COLO829 (cell line): Measurements from ENCODE around the gene DMPK.
A peak's percentile ranks its signal among the peaks of the same experiment; 100 is the strongest.
"Not testable (repeated sequence)": the region's sequence is repeated elsewhere in the genome, so short reads cannot be mapped to it uniquely, and the experiment has no call there.

Experiments used
- DNase-seq: peaks from one replicate; pipeline ENCODE4 v3.0.0; 2012; ENCODE audit warnings: low spot score

DMPK gene

DNA sequence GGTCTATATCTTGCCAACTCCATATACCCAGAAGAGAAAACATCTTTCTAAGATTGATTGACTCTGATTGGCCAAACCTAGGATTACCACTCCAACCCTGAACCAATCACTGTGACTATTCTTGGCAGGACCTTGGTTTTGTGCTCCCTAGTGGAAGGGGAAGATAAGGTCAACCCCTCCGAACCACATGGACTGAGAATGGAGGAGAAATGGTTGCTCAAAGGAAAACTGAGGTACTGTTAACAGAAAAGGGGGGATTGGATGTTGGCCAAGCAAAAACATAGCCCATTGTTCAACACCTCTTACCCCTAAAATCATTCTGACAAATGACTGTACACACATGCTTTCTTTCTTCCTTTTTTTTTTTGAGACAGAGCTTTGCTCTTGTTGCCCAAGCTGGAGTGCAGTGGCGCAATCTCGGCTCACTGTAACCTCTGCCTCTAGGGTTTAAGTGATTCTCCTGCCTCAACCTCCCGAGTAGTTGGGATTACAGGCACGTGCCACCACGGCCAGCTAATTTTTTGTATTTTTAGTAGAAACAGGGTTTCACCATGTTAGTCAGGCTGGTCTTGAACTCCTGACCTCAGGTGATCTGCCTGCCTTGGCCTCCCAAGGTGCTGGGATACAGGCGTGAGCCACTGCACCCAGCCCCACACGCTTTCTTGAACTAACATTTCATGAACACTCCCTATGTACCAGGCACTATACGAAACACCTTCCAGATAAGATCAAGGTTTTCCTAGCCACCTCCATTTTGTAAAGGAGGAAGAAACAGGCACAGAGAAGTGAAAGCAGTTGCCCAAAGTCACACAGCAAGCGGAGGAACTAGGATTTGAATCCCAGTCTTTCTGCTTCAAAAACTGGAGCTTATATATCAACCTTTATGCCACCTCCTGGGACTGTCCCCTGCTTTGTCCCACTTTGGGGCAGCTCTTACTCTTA lies 42.5 kb downstream of the DMPK start:
- no peak for DNase-seq

DNA sequence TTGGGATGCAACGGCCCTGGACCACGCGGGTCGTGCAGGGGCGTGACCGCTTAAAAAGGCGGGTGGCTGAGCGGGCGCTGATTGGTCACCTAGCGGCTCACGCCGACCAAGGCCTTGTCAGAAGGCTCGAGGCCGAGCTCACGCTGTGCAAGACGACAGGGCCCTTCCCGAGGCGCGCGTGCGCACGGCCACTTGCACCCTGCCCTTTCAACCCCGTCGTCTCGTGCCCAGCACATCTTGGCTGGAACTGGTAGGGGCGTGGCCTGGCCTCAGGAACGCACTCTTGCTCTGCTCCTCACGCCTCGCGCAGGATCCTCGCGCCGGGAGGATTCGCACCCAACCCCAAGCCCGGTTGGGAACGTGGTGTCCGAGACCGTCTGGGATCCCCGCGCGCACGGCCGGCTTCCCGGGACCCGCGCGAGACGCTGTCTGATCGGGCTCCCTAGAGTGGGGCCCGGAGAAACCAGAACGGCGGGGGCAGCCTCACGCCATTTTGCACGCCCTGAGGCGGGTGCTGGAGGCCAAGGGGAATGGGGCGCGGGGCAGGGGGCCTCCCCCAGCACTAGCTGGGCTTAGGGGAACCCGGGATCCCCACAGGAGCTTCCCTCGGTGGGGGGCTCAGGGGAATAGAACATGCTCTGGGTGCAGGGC lies 49.0 kb downstream of the DMPK start, which contains the start of gene MEIOSIN:
Gene MEIOSIN (plus strand): TSS at position 280 of the 651 bp plus-strand sequence. CDS start 1,938 bp downstream, outside the sequence.
- no peak for DNase-seq

DNA sequence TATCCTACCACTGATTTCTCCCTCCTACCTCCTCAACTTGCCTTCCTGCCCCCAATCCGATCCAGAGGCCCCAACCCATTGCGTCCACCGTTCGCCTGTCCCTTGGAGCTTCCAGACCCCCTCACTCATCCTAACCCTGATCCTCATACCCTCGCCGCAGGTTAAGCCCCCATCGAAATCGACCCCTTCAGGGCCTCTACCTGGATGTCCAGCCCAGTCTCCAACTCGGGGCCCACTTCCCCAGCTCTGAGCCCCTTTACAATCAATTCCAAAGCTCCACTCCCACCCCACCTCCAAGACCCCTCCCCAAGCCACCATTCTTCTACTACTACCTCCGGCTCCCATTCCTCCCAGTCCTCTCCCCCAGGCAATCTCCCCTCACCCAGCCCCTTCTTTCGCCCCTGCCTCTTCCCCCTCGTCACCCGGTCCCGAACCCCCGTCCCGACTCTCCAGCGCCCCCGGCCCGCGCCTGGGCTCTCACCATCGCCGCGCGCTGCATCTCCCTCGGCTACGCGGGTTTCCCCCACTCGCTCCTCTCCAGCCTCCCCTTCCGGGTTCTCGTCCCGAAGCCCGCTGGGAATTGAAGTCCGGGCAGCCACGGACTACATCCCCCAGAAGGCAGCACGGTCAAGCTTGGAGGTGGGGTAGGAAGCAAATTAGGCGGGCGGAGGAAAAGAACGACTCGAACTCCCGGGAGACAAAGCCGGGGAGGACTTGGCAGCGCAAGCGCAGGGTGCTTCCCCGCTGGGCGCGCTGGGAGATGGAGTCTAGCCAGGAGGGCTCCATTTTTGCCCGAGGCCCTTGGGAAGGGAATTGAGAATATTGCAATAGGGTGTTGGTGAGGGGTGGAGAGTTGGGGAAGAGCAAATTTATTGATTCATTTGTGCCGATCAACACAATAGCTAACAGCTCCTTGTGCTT lies 51.7 kb downstream of the DMPK start, which contains the start of gene FBXO46:
Gene FBXO46 (minus strand): TSS at position 529 of the 921 bp plus-strand sequence. CDS start 17,401 bp downstream, outside the sequence.
- DNase-seq, result peak; percentile 98

DNA sequence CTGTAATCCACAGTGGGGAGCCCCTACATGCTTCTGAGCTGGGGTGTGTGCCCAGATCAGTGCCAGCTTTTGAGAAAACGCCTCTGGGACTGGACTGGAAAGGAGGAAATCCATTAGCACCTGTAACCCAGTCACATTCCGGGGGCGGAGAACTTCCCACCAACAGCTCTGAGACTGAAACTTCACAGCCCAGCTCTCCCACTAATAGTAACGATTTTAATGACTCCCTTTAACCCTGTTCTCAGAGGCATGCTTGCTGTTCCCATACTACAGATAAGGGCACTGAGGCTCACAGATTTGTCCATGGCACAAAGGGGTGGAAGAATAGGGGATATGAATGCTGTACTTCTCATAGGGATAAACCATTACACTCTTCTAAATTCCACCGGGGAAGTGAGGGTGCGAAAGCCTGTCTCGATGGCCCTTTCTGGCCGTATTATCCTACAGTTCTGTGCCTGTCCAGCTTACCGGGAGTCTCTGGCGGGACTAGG lies 52.4 kb downstream of the DMPK start:
- DNase-seq, result no peak

DNA sequence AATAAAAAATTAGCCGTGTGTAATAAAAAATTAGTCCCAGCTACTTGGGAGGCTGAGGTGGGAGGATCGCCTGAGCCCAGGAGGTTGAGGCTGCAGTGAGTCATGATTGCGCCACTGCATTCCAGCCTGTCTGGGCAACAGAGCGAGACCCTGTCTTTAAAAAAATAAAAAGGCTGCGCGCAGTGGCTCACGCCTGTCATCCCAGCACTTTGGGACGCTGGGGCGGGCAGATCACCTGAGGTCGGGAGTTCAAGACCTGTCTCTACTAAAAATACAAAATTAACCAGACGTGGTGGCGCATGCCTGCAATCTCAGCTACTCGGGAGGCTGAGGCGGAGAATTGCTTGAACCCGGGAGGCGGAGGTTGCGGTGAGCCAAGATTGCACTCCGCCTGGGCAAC lies 53.6 kb downstream of the DMPK start:
- not testable (repeated sequence) for DNase-seq

DNA sequence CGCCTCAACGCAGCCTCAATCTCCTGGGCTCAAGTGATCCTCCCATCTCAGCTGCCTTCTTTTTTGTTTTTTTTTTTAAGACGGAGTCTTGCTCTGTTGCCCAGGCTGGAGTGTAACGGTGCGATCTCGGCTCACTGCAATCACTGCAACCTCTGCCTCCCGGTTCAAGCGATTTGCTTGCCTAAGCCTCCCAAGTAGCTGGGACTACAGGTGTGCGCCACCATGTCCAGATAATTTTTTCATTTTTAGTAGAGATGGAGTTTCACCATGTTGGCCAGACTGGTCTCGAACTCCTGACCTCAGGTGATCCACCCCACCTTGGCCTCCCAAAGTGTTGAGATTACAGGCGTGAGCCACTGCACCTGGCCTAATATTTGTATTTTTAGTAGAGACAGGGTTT lies 62.2 kb downstream of the DMPK start:
- DNase-seq, result not testable (repeated sequence)
